Smooth muscle cell (in vitro differentiated cells): ENCODE measurements around the gene LHX4. TPM values are rescaled to one million over a fixed set of nuclear protein-coding genes. Genes with fewer than 3 reads are reported as not detected.

Experiments used
- DNase-seq: peaks from one replicate; lab custom pipeline; 2025; ENCODE audit not compliant: unreplicated experiment; lab: John Stamatoyannopoulos, UW
- H2AFZ ChIP-seq: fragments of 200-600 bp; sonication (generic); 2 replicates; pipeline ENCODE4 v1.6.0; 2016; ENCODE audit warnings: antibody characterized with exemption, low read depth, mild to moderate bottlenecking
- H3F3A ChIP-seq: fragments of 200-600 bp; sonication (generic); 2 replicates; pipeline ENCODE4 v1.6.0; 2017; ENCODE audit warnings: antibody characterized with exemption, low read depth
- H3K27ac ChIP-seq: fragments of 200-600 bp; sonication (generic); 2 replicates; pipeline ENCODE4 v1.5.1; 2016; ENCODE audit warnings: low read depth, mild to moderate bottlenecking
- H3K27me3 ChIP-seq: fragments of 200-600 bp; sonication (generic); 2 replicates; pipeline ENCODE4 v1.6.1; 2016; ENCODE audit warnings: low read depth, mild to moderate bottlenecking
- H3K36me3 ChIP-seq: fragments of 200-600 bp; sonication (generic); 2 replicates; pipeline ENCODE4 v1.5.1; 2016; ENCODE audit warnings: low read depth
- H3K4me1 ChIP-seq: fragments of 200-600 bp; sonication (generic); 2 replicates; pipeline ENCODE4 v1.5.1; 2016; ENCODE audit warnings: low read depth
- H3K4me2 ChIP-seq: fragments of 200-600 bp; sonication (generic); 2 replicates; pipeline ENCODE4 v1.6.0; 2016; ENCODE audit warnings: mild to moderate bottlenecking
- H3K4me3 ChIP-seq: fragments of 200-600 bp; sonication (generic); 2 replicates; pipeline ENCODE4 v1.5.1; 2016; ENCODE audit warnings: mild to moderate bottlenecking
- H3K79me2 ChIP-seq: fragments of 200-600 bp; sonication (generic); 2 replicates; pipeline ENCODE4 v1.6.0; 2016; ENCODE audit warnings: low read depth, mild to moderate bottlenecking
- H3K9ac ChIP-seq: fragments of 200-600 bp; sonication (generic); 2 replicates; pipeline ENCODE4 v1.6.0; 2016; ENCODE audit warnings: low read depth
- H3K9me3 ChIP-seq: fragments of 200-600 bp; sonication (generic); replicated peaks from 2 replicates; pipeline ENCODE4 v1.5.1; 2016; ENCODE audit warnings: low read depth
- H4K20me1 ChIP-seq: fragments of 200-600 bp; sonication (generic); 2 replicates; pipeline ENCODE4 v1.6.0; 2016; ENCODE audit warnings: low read depth
- CTCF ChIP-seq: fragments of 200-600 bp; sonication (generic); IDR thresholded peaks from 2 replicates; pipeline ENCODE4 v1.5.1; 2017; ENCODE audit warnings: borderline replicate concordance, mild to moderate bottlenecking, antibody characterized with exemption; ENCODE audit not compliant: insufficient read depth, poor library complexity, severe bottlenecking
- WGBS: methylation state at CpG from one replicate; pipeline ENCODE4 v1.1.7; 2016; ENCODE audit warnings: low lambda C conversion rate; 5-methylcytosine and 5-hydroxymethylcytosine counted together
- polyA plus RNA-seq: library from polyadenylated mRNA; unstranded; fragments of >200 nt; fragmentation: Nextera tagmentation; extraction: Ambion mirVana; gene quantifications from 2 replicates; pipeline ENCODE4 v1.2.1, GENCODE V29; 2016
- total RNA-seq: library from RNA; depleted of rRNA; stranded (reverse); fragments of >200 nt; gene quantifications from 2 replicates; pipeline ENCODE4 v1.2.3, GENCODE V29; 2014

The LHX4 gene
- total and polyA plus RNA-seq, 2 experiments from 2014 or later: not detected

DNA sequence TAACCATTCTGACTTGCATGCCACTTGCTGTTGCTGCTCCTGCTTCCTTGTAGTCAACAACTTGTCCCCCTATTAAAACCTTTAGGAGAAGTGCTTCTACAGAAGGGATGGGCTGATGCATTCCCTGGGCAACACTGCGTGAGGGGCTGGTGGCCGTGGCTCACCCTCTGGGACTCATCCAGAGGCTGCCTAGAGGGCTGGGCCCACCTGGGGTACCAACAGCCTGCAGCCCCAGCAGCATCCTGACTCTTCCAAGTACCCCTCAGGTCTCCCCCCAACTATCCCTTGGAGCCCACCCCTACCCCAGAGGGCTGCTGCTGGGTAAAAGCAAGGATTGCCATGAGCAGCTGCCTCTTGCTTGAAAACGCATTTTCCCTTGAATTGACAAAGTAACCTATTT, 34.7 kb upstream of the LHX4 start:
- no peaks in the 10 kb centered on the region for H3K9me3 ChIP-seq
- H3K27ac ChIP-seq: no peak overlapping the region
- H3K36me3 ChIP-seq: no peaks in the 10 kb centered on the region
- no peaks in the 10 kb centered on the region for H3K4me1 ChIP-seq
- H3F3A ChIP-seq: no peaks in the 10 kb centered on the region
- TF ChIP-seq CTCF: no peak
- H4K20me1 ChIP-seq: no peaks in the 10 kb centered on the region
- no peak overlapping the region for H3K4me2 ChIP-seq
- WGBS: 98% methylated on average over 3 of the region's 3 CpGs
- no peak overlapping the region for H2AFZ ChIP-seq
- no peaks in the 10 kb centered on the region for H3K27me3 ChIP-seq
- no peak for DNase-seq
- H3K79me2 ChIP-seq: no peaks in the 10 kb centered on the region
- H3K9ac ChIP-seq: no peak overlapping the region
- H3K4me3 ChIP-seq: no peak overlapping the region

- 95% methylated on average over 9 of the region's 9 CpGs for WGBS
- H3K4me1 ChIP-seq: no peaks in the 10 kb centered on the region
- H2AFZ ChIP-seq: no peak overlapping the region
- no peak overlapping the region for H3K9ac ChIP-seq
- TF ChIP-seq CTCF: no peak
- no peaks in the 10 kb centered on the region for H3K27me3 ChIP-seq
- no peak overlapping the region for H3K4me3 ChIP-seq
- H3K27ac ChIP-seq: no peak overlapping the region
- no peaks in the 10 kb centered on the region for H3F3A ChIP-seq
- H3K4me2 ChIP-seq: no peak overlapping the region
- DNase-seq: no peak
- H3K79me2 ChIP-seq: no peaks in the 10 kb centered on the region
- H3K9me3 ChIP-seq: no peaks in the 10 kb centered on the region
- H4K20me1 ChIP-seq: no peaks in the 10 kb centered on the region
- H3K36me3 ChIP-seq: no peaks in the 10 kb centered on the region
Observed at GRCh38 chr1:180195916-180196315, 34.1 kb upstream of the LHX4 start.

DNA sequence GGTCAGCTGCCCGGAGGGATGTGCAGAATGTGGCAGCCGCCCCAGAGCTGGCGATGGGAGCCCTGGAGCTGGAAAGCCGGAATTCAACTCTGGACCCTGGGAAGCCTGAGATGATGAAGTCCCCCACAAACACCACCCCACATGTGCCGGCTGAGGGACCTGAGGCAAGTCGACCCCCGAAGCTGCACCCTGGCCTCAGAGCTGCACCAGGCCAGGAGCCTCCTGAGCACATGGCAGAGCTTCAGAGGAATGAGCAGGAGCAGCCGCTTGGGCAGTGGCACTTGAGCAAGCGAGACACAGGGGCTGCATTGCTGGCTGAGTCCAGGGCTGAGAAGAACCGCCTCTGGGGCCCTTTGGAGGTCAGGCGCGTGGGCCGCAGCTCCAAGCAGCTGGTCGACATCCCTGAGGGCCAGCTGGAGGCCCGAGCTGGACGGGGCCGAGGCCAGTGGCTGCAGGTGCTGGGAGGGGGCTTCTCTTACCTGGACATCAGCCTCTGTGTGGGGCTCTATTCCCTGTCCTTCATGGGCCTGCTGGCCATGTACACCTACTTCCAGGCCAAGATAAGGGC, 33.5 kb upstream of the LHX4 start:
- H3K9ac ChIP-seq: no peak overlapping the region
- H3K9me3 ChIP-seq: no peaks in the 10 kb centered on the region
- no peaks in the 10 kb centered on the region for H3K36me3 ChIP-seq
- H3F3A ChIP-seq: no peaks in the 10 kb centered on the region
- H3K4me1 ChIP-seq: no peaks in the 10 kb centered on the region
- TF ChIP-seq CTCF: no peak
- H3K4me2 ChIP-seq: no peak overlapping the region
- WGBS: 91% methylated on average over 17 of the region's 17 CpGs
- no peak overlapping the region for H3K4me3 ChIP-seq
- H4K20me1 ChIP-seq: no peaks in the 10 kb centered on the region
- no peak for DNase-seq
- H2AFZ ChIP-seq: no peak overlapping the region
- H3K27ac ChIP-seq: no peak overlapping the region
- no peaks in the 10 kb centered on the region for H3K79me2 ChIP-seq
- no peaks in the 10 kb centered on the region for H3K27me3 ChIP-seq

DNA sequence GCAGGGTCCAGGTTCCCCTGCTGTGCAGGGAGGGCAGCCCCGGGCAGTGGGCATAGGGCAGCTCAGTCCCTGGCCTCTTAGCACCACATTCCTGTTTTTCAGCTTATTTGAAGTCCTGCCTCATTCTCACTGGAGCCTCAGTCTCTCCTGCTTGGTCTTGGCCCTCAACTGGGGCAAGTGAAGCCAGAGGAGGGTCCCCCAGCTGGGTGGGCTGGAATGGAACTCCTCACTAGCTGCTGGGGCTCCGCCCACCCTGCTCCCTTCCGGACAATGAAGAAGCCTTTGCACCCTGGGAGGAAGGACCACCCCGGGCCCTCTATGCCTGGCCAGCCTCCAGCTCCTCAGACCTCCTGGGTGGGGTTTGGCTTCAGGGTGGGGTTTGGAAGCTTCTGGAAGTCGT, 32.8 kb upstream of the LHX4 start:
- no peaks in the 10 kb centered on the region for H3K36me3 ChIP-seq
- H4K20me1 ChIP-seq: no peaks in the 10 kb centered on the region
- no peak for TF ChIP-seq CTCF
- no peak overlapping the region for H3K4me3 ChIP-seq
- H3K9ac ChIP-seq: no peak overlapping the region
- H3K9me3 ChIP-seq: no peaks in the 10 kb centered on the region
- no peak overlapping the region for H3K27ac ChIP-seq
- DNase-seq: no peak
- no peak overlapping the region for H2AFZ ChIP-seq
- H3F3A ChIP-seq: no peaks in the 10 kb centered on the region
- no peaks in the 10 kb centered on the region for H3K27me3 ChIP-seq
- H3K4me1 ChIP-seq: no peaks in the 10 kb centered on the region
- no peak overlapping the region for H3K4me2 ChIP-seq
- WGBS: 95% methylated on average over 5 of the region's 5 CpGs
- H3K79me2 ChIP-seq: no peaks in the 10 kb centered on the region
